Rectal smooth muscle tissue (tissue), 1 donor: ENCODE measurements around the gene SKIC3.

Source experiments
- H3K27ac ChIP-seq: one replicate; pipeline ENCODE4 v1.7.0; 2013; ENCODE audit warnings: low read depth, low read length, inconsistent platforms
- H3K27me3 ChIP-seq: one replicate; pipeline ENCODE4 v1.7.0; 2013; ENCODE audit warnings: low read length; ENCODE audit not compliant: control insufficient read depth, insufficient read depth
- H3K36me3 ChIP-seq: one replicate; pipeline ENCODE4 v1.7.0; 2013; ENCODE audit warnings: low read length; ENCODE audit not compliant: control insufficient read depth, insufficient read depth
- H3K4me1 ChIP-seq: one replicate; pipeline ENCODE4 v1.7.0; 2013; ENCODE audit warnings: low read length; ENCODE audit not compliant: control insufficient read depth, insufficient read depth
- H3K4me3 ChIP-seq: one replicate; pipeline ENCODE4 v1.7.0; 2013; ENCODE audit warnings: low read length
- H3K9ac ChIP-seq: one replicate; pipeline ENCODE4 v1.7.0; 2013; ENCODE audit warnings: low read length

Gene SKIC3

DNA sequence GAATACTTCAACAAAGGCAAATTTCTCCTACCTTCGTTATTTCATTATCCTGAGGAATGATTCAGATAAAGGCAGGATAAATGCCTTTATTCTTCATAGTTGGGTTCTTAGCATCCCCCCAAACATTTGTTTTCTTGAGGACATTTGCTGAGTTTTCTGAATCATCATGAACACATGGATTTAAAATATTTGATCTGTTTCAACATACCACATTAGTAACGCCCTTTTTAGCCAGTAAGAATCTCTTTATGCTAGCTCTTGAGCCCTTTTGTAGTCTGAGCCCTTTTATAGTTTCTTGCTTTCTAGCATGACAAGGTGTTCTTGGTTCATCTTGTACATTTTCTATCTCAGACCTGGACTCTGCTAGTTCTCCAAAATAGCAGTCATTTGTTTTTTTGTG is 27.9 kb downstream of the SKIC3 start:
- H3K36me3 ChIP-seq, result peaks cover 11% of the 10 kb centered on the region
- no peak overlapping the region for H3K27ac ChIP-seq
- no peak overlapping the region for H3K4me3 ChIP-seq
- H3K27me3 ChIP-seq, result no peaks in the 10 kb centered on the region
- no peaks in the 10 kb centered on the region for H3K4me1 ChIP-seq
- H3K9ac ChIP-seq, result no peak overlapping the region

DNA sequence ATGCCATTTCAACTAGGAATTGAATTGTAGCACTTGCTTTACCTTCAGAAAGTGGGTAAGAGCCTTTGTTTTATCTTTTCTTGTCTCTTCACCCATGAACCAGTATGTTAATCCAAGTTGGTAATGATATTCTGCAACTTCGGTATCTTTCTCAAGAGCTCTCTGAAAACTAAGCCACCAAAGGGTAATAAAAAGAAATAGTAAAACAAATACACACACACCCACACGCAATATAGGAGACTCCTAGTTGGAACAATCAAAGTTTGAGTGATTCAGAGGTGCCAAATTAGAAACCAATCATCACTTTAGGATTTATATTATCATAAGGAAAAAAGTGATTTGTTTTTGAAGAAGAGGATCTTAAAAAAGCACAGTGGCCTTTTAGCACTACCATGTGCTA is 30.4 kb downstream of the SKIC3 start:
- Histone ChIP-seq H3K27me3 (no peaks in the 10 kb centered on the region), H3K36me3 (peaks cover 15% of the 10 kb centered on the region), H3K9ac (no peak overlapping the region), H3K4me1 (no peaks in the 10 kb centered on the region), H3K27ac (no peak overlapping the region), H3K4me3 (no peak overlapping the region)

DNA sequence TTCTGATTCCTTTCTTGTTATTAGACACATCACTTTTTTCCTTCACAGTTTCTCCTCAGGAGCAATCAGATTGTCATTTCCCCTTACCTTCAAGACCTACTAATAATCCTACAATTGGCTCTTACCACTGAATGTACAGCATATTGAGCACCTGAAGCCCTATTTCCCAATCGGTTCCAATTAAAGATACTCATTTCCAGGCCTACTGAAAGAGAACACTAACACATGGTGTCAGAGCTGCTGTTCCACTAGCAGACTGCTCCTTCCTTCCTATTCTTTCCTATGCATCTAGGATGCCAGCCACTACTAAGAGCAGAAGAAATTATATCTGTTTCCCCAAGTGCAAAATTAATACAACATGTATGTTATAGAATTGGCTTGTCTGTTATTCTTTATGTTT is 34.6 kb downstream of the SKIC3 start:
- no peak overlapping the region for H3K9ac ChIP-seq
- H3K36me3 ChIP-seq, result peaks cover 7% of the 10 kb centered on the region
- H3K4me1 ChIP-seq, result no peaks in the 10 kb centered on the region
- no peaks in the 10 kb centered on the region for H3K27me3 ChIP-seq
- no peak overlapping the region for H3K4me3 ChIP-seq
- no peak overlapping the region for H3K27ac ChIP-seq

DNA sequence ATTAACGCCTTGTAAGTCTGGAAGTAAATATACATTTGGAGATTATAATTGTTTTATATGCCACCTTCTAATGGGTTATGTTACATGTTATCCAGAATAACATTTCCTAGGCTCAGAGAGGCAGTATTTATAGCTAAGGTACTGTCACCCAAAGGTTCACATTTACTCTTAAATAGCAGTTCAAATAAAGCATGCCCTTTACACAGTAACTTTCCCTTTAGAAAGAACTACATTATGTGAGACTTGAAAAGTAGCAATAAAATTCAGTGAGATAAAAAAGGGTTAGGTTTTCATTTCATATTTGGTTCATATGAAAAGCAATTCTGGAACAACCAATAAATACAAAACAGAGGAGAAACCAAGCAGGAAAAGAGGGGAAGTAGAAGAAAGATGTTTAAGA is 35.1 kb downstream of the SKIC3 start:
- H3K9ac ChIP-seq, result no peak overlapping the region
- no peaks in the 10 kb centered on the region for H3K4me1 ChIP-seq
- H3K27me3 ChIP-seq, result no peaks in the 10 kb centered on the region
- H3K36me3 ChIP-seq, result peaks cover 10% of the 10 kb centered on the region
- H3K4me3 ChIP-seq, result no peak overlapping the region
- no peak overlapping the region for H3K27ac ChIP-seq

DNA sequence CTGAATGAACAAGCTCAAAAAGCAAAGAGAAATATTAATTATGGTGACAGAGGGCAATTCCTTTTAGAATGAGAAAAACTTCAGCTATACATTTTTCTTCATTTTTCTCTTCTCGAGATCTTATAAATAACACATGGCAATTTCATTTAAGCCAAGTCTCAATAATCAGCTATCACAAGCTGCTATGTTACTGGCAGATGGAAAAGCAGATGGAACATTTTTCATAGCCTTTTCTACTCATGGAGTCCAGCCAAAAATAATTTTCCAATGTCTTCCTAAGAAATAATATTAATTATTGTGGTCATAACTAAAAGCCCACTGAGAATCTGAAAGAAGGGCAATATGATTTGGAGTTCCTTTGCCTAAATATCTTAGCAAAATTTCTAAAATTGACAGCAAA is 35.6 kb downstream of the SKIC3 start:
- H3K4me1 ChIP-seq, result no peaks in the 10 kb centered on the region
- H3K27me3 ChIP-seq, result no peaks in the 10 kb centered on the region
- H3K36me3 ChIP-seq, result peaks cover 10% of the 10 kb centered on the region
- H3K9ac ChIP-seq, result no peak overlapping the region
- H3K27ac ChIP-seq, result no peak overlapping the region
- H3K4me3 ChIP-seq, result no peak overlapping the region

DNA sequence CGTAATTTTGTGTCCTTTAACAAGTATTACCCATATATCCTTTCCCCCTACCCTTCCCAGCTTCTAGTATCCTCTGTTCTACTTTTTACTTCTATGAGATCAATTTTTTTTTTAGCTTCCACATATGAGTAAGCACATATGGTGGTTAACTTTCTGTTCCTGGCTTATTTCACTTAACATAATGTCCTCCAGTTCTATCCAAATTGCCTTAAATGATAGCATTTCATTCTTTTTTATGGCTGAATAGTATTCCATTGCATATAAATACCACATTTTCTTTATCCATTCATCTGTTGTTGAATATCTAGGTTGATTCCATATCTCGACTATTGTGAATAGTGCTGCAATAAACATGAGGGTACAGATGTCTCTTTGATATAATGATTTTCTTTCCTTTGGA is 36.4 kb downstream of the SKIC3 start:
- Histone ChIP-seq H3K36me3 (peaks cover 10% of the 10 kb centered on the region), H3K27me3 (no peaks in the 10 kb centered on the region), H3K4me1 (no peaks in the 10 kb centered on the region), H3K9ac (no peak overlapping the region), H3K27ac (no peak overlapping the region), H3K4me3 (no peak overlapping the region)

DNA sequence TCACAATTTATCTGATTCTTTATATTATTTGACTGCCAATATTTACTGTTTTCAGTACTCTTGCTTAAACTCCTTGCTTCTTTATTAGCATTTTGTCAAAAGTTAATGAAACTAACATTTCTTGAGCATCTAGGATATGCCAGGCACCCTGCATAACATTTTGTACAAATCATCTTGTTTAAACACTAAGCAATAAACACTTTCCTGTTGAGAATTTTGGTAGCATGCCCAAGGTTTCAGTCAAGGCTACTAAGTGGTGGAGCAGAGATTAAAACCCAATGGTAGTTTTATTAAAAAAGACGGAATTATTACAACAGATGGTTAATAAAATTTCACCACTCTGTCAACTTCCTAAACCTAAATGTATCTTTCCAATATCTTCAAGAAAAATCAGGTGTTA is 43.2 kb downstream of the SKIC3 start:
- Histone ChIP-seq H3K27me3 (no peaks in the 10 kb centered on the region), H3K36me3 (peaks cover 5% of the 10 kb centered on the region), H3K9ac (no peak overlapping the region), H3K27ac (no peak overlapping the region), H3K4me3 (no peak overlapping the region), H3K4me1 (no peaks in the 10 kb centered on the region)

DNA sequence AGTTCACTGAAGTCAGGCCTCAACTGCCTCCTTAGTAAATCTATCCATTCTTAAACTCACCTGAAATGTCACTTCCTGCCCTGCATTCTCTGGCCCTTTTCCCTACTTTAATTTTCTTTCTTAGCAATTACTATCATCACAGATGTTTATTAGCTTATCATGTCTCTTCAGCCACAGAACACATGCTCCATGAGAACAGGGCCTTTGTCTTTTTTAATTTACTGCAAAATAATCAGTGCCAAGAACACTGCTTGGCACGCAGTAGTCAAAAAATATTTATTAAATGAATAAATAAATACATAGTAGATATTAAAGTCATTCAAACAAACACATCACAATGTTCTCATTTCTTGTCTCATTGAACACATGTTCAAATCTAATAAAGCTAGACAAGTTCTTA is 46.2 kb downstream of the SKIC3 start:
- H3K4me3 ChIP-seq, result no peak overlapping the region
- H3K36me3 ChIP-seq, result peaks cover 3% of the 10 kb centered on the region
- H3K27me3 ChIP-seq, result no peaks in the 10 kb centered on the region
- no peak overlapping the region for H3K27ac ChIP-seq
- no peak overlapping the region for H3K9ac ChIP-seq
- H3K4me1 ChIP-seq, result no peaks in the 10 kb centered on the region
